Esophagus mucosa (tissue), 1 donor: ENCODE results near the gene UCHL5. TPM values are rescaled to one million over a fixed set of nuclear protein-coding genes. Genes with fewer than 3 reads are reported as not detected.
A peak's percentile ranks its signal among the peaks of the same experiment; 100 is the strongest.
"Not testable (repeated sequence)": the region's sequence is repeated elsewhere in the genome, so short reads cannot be mapped to it uniquely, and the experiment has no call there.

Experiments
- ATAC-seq: fragments of 200-7000 bp; cut with Tn5 transposase; one replicate; pipeline ENCODE4 v1.9.1; 2020
- total RNA-seq: library from RNA; stranded (reverse); gene quantifications from one replicate; pipeline ENCODE4 v1.2.4, GENCODE V29; 2023
- donor health status: DM: yes; HTN: yes; CAD: no.

Gene UCHL5
- total RNA-seq, 1 donor from 2014 or later, result 34.0 TPM

GRCh38 chr1:193062698-193063463 is 3.7 kb upstream of the UCHL5 start:
- no peak for ATAC-seq

- ATAC-seq, result no peak
Measured at GRCh38 chr1:193060938-193061337, 1.8 kb upstream of the UCHL5 start.

- no peak for ATAC-seq
Measured at GRCh38 chr1:193060406-193060805, 1.2 kb upstream of the UCHL5 start.

- ATAC-seq, result no peak
Measured at GRCh38 chr1:193060115-193060403, 899 bp upstream of the UCHL5 start.

DNA sequence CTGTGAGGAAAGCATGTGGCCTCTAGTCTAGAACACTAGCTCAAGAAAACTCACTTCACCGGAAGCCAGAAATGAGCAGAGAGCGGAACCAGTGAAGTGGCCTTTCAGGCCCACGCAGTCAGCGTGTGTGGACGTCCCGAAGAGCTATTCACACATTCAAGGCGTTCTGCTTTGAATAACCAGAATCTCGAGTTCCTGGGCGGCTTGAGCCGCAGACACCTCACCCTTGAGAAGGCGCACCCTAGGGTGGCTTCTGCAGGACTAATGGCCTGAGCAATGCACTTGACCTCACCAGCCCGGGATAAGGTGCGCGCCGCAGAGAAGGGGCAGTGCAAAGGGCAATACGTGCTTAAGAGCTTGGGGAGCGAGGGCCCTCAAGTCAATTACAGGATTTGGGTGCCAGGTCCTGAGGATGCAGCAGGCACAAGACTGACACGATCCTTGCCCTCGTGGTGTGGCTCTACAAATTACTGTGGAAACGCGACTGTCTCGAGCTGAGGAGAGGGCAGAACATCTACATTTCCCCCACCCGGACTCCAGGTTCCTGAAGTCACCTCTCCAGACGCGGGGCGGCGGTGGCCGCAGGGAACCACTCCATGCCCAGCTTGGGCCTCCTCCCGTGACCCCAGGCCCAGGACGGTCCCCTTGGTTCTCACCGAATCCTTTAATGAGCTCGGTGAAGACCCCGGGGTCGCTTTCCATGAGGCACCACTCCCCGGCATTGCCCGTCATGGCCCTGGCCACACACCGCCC is 455 bp downstream of the UCHL5 start:
- ATAC-seq, result peak; percentile 77

- no peak for ATAC-seq
Measured at GRCh38 chr1:193054169-193054675, 4.9 kb downstream of the UCHL5 start.

DNA sequence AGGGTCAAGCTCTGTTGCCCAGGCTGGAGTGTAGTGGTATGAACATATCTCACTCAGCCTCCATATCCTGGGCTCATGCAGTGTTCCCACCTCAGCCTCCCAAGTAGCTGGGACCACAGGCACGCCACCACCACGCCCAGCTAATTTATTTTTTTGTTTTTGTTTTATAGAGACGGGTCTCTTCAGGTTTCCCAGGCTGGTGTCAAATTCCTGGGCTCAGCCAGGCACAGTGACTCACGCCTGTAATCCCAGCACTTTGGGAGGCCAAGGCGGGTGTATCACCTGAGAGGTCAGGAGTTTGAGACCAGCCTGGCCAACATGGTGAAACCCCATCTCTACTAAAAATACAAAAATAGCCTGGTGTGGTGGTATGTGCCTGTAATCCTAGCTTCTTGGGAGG is 10.2 kb downstream of the UCHL5 start:
- not testable (repeated sequence) for ATAC-seq

GRCh38 chr1:193042766-193043691 is 16.1 kb downstream of the UCHL5 start:
- ATAC-seq, result no peak

GRCh38 chr1:193040011-193040410 is 19.1 kb downstream of the UCHL5 start:
- no peak for ATAC-seq

GRCh38 chr1:193036337-193037047 is 22.7 kb downstream of the UCHL5 start:
- no peak for ATAC-seq

DNA sequence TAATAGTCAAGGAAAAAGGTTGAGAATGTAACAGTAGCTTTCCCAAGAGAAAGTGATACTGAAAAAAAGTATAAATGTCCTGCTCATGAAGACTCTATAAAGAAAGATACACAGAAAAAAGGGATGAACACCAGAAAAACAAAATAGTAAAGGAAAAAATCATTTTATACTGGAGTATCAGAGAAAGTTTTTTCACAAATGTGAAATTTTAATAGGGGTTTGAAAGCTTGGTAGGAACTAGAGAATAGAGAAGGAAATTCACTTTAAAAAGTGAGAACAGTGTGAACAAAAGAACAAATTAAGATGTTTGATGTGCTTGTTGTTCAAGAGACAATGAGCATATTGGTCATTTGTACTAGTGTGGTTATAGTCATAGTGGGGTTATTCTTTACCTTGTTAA is 25.6 kb downstream of the UCHL5 start:
- ATAC-seq, result no peak

GRCh38 chr1:193032643-193033427 is 26.3 kb downstream of the UCHL5 start:
- not testable (repeated sequence) for ATAC-seq

GRCh38 chr1:193031431-193031830 is 27.7 kb downstream of the UCHL5 start:
- no peak for ATAC-seq

GRCh38 chr1:193030280-193030679 is 28.9 kb downstream of the UCHL5 start:
- ATAC-seq, result no peak

GRCh38 chr1:193025218-193025617 is 33.9 kb downstream of the UCHL5 start:
- ATAC-seq, result no peak

- no peak for ATAC-seq
Measured at GRCh38 chr1:193019442-193020026, 39.6 kb downstream of the UCHL5 start.

DNA sequence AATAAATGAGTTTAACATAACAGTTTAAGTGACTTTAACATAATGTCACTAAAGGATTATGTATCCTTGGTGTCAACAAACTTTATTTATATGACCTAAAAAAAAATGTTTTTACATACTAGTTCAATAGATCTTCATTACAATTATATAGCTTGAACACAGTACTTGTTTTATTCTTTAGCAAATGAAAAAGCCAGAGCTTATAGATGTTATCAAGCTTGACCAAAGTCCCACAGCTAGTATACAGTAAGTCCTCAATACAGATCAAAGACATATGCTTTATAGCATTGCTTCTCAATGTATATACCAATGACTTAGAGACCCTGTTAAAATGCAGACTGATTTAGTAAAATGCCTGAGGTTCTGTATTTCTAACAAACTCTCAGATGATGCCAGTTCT is 42.4 kb downstream of the UCHL5 start:
- no peak for ATAC-seq

DNA sequence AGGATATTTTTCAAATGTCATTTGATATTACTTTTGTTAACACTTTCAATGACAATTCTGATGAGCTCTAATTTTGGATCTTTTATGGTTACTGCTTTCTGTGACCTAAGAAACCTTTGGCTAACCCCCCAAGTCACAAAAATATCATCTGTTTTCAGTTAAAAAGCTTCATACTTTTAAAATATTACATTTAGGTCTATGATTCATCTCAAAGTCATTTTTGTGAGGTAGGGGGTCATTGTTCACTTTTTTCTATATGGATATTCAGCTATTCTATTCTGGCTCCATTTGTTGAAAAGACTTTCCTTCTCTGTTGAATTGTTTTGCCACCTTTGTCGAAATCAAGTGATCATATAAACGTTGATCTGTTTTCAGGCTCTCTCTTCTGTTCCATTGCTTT is 44.8 kb downstream of the UCHL5 start:
- ATAC-seq, result no peak

- ATAC-seq, result no peak
Measured at GRCh38 chr1:193013707-193014106, 45.5 kb downstream of the UCHL5 start.

DNA sequence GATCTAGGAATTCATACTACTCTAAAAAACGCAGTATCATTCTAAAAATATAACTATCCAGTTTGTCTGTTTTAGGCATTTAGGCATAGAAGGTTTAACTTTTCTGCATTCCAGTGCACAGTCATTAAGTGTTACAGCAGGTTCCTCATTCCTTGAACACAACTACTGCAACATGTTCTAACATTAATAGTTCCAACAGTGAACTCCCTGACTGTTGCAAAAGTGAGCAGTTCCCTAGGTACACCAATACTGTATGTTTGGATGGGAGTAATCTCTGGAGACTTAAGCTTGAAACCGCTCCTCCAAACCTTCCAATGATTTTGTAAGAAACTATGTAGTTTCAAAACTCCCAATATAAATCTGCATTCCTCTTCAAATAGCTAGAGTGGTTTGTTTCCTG is 46.2 kb downstream of the UCHL5 start:
- no peak for ATAC-seq

DNA sequence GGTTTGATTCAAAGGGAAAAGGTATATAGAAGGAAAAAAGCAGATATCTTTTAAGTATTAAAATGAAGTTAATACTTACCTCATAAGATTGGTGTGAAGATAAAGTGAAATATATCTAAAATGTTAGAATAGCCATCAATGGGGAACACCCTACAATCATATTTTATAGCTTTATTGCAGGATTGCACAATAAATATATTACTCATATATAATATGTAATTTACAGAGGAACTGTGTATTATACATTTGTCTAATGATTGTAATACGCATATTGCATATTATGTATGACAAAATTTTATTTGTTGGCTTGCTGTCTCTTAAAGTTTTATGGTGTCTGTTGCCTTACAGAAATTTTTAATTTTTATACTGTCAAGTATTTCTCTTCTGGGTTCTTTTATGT is 47.8 kb downstream of the UCHL5 start:
- no peak for ATAC-seq
